ENCODE results near the gene ABHD17A.
A peak's percentile ranks its signal among the peaks of the same experiment; 100 is the strongest.

Gene ABHD17A

GRCh38 chr19:1853295-1854038, 31.8 kb downstream of the ABHD17A start:
- peak; percentile 50 for DNase-seq (ENCODE audit: low spot score)

- DNase-seq (ENCODE audit: low spot score) = no peak
These were observed 32.6 kb downstream of the ABHD17A start for GRCh38 chr19:1852581-1853128.

GRCh38 chr19:1851654-1852580, 33.4 kb downstream of the ABHD17A start:
- DNase-seq (ENCODE audit: low spot score) = no peak

GRCh38 chr19:1850809-1851653, 34.3 kb downstream of the ABHD17A start:
- DNase-seq (ENCODE audit: low spot score) = no peak

GRCh38 chr19:1849886-1850398, 35.4 kb downstream of the ABHD17A start:
- DNase-seq (ENCODE audit: low spot score) = no peak

- DNase-seq (ENCODE audit: low spot score) = no peak
These were observed 36.2 kb downstream of the ABHD17A start for GRCh38 chr19:1849132-1849474.

GRCh38 chr19:1848399-1849131, 36.7 kb downstream of the ABHD17A start, which contains the start of gene REXO1:
Gene REXO1, minus strand, starts transcription at chr19:1848483. Its CDS starts 125 bp downstream, at chr19:1848358.
- peak; percentile 96 for DNase-seq (ENCODE audit: low spot score)

DNA sequence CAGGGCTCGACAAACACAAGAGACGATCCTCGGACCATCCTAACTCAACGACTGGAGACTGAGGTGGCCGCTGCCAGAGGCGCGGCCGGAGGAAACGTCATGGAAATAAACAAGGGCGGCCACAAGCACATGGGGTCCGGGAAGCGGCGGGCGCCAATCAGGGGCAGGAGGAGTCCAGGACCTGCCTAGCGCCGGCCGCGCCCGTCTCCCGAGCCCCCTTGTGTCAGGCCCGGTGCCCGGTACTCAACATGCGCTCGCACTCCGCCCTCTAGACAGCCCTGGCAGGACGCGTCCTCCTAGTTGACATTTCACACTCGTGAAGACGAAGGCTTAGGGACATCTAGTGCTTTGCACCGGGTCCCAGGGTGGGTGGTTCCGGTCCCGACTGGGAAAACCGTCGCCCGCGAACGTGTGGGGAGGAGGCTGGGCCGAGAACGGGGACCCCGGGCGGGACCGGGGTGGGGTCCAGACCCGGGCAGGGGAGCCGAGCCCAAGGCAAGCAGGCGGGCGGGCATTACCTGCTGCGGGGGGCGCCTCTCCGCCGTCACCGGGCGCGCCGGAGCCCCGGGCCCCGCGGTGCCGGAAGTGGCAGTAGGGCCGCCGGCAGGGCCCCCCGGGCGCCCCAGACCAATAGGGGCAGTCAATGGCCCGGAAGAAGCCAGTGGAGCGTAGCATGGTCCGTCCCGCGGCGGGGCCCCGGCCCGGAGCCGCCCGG, 37.5 kb downstream of the ABHD17A start:
- DNase-seq (ENCODE audit: low spot score) = peak; percentile 52

DNA sequence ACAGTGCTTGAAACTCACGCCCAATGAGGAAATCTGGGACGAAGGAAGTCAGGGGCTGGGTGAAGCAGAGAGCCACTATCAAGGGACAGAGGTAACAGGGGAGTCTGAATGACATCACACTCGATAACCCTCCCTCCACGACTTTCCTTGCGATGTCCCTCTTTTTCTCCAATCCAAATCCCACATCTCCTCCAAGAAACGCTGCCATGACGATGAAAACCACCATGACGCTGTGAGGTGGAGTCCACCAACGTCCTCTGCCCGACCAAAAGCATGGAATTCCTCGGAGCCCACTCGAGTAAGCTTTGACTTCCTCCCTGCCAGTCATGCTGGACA, 38.0 kb downstream of the ABHD17A start:
- DNase-seq (ENCODE audit: low spot score) = no peak

DNA sequence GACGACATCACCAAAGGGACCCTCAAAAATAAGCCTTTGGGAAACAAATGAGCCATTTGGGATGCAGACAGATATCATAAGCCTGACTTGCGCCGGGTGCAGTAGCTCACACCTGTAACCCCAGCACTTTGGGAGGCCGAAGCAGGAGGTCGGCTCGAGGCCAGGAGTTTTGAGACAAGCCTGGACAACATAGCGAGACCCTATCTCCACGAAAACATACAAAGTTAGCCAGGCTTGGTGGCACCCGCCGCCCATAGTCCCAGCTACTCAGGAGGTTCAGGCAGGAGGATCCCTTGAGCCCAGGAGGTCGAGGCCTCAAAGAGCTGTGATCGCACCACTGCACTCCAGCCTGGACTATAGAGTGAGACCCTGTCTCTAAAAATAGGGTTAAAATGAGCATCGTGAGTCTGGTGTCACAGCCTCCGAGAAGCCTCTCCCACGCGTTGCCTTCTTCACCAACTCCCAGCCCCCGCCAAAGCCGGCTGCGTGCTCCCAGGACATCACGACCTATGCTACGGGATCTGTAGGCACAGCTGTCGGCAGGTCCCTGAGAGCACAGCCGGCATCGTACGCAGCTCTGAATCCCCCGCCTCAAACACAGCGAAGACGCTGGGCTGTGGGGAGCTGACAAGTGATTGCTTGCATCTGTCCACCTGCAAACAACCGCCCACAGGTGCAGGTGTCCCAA, 38.6 kb downstream of the ABHD17A start:
- no peak for DNase-seq (ENCODE audit: low spot score)

DNA sequence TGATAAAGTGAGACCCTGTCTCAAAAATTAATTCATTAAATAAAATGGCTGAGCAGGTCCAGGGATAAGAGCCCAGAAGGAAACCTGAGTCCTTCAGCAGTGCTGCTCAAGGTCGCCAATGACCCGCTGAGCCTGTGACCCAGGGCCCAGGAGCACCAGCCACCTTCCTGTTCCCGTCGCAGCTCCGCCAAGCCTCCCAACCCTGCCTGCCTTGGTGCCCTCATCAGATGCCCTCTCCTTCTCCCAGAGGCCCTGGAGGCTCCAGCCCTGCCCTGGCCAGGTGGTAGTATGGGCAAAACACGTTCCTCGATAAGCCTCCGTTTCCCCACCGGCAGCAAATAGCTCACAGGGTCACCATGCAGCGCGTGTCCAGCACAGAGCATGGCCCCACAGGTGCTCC, 39.7 kb downstream of the ABHD17A start:
- DNase-seq (ENCODE audit: low spot score) = no peak

DNA sequence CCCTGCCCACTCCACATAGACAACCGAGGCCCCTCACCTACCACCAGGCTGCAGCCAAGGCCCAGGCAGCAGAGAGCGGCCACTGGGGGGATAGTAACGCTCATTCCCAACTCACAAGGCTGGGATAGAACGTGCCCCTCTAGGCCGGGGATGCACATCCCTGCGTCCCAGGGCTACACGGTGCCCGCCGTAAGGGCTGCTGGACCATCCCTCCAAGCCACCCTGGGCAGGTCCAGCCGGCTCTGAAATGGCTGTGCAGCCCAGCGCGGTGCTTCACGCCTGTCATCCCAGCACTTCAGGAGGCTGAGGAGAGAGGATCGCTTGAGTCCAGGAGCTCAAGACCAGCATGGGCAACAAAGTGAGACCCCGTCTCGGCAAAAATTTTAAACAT, 40.2 kb downstream of the ABHD17A start:
- DNase-seq (ENCODE audit: low spot score) = no peak

DNA sequence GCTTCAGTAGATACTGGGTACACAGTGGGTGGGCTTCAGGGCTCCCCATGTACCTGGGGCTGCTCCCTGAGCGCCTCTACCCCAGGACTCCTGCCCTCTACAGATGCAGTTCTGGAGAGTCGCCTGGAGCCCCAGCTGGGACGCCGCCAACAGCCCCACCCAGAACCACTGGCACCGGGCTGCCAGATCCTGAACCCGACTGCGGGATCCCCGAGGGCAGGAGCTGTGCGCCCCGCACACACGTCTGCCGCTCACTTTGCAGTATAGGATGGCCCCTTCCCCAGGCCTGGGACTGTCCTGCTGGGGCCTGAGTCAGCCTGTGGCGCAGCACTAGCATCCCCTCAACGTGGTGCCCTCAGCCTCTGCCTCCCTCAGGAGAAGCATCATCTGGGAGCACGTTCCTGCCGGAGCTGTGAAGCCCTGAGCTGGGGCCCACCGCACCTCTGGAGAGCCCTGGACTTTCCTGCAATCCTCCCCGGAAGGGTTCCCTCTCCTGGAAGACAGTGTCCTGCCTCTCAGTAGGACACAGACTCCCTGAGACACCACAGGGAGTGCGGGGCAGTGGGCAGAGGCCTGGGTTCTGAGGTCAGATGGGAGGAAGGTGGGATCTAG, 40.7 kb downstream of the ABHD17A start:
- no peak for DNase-seq (ENCODE audit: low spot score)

- no peak for DNase-seq (ENCODE audit: low spot score)
These were observed 41.5 kb downstream of the ABHD17A start for GRCh38 chr19:1843646-1844394.

GRCh38 chr19:1843116-1843515, 42.2 kb downstream of the ABHD17A start:
- no peak for DNase-seq (ENCODE audit: low spot score)

- DNase-seq (ENCODE audit: low spot score) = no peak
These were observed 43.9 kb downstream of the ABHD17A start for GRCh38 chr19:1841209-1841924.

GRCh38 chr19:1840541-1841115, 44.7 kb downstream of the ABHD17A start:
- no peak for DNase-seq (ENCODE audit: low spot score)

All from LoVo (cell line).